ENCODE measurements around the gene PUSL1.

DNA sequence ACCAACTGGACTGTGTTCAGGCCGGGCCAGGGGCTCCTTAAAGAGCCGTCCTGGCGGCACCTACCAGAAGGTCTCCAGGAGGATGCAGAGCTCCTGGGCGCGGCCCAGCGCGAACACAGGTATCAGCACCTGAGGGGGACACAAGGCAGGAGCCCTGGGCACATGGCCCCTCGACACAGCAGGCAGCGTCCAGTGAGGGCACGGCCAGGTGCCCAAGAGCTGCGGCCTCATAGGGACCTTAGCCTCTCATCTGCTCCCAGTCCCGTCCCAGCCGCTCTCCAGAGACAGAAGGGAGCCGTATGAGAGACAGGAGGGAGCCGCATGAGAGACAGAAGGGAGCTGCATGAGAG, 5.8 kb downstream of the PUSL1 start:
- TF ChIP-seq POLR2AphosphoS5 (IDR thresholded peaks at IDR 0.05; ENCODE audit: borderline replicate concordance, low read depth, low read length), result no peak
- TF ChIP-seq EZH2 (IDR thresholded peaks at IDR 0.05), result no peak
